ENCODE measurements around the gene ZNF516. TPM values are rescaled to one million over a fixed set of nuclear protein-coding genes. Genes with fewer than 3 reads are reported as not detected.

ZNF516 gene
- total RNA-seq, 1 experiment from 2014 or later: 22.6 TPM

GRCh38 chr18:76499021-76499420 lies 4.0 kb upstream of the ZNF516 start:
- no peaks in the 10 kb centered on the region for H4K20me1 ChIP-seq (ENCODE audit: control insufficient read depth, insufficient read depth, insufficient read length)
- no peaks in the 10 kb centered on the region for H3K4me1 ChIP-seq (ENCODE audit: insufficient read depth, low read length)
- peaks cover 9% of the 10 kb centered on the region for H3K27me3 ChIP-seq (ENCODE audit: insufficient read depth, low read length)
- no peak overlapping the region for H3T11ph ChIP-seq (ENCODE audit: low read length)
- no peak overlapping the region for H3K18ac ChIP-seq (ENCODE audit: insufficient read length, low read depth, low read length)
- H3K4me1 Mint-ChIP-seq: peaks cover 16 to 20% of the 10 kb centered on the region in 2 experiments
- H3K9ac ChIP-seq (ENCODE audit: extremely low read depth, insufficient read length, low read length): no peak overlapping the region
- TF ChIP-seq CTCF (conservative IDR thresholded peaks at IDR 0.05): no peak
- H3K4ac ChIP-seq (ENCODE audit: low read depth, low read length): no peak overlapping the region
- H3K36me3 Mint-ChIP-seq (ENCODE audit: insufficient read depth in 1 of 3, low read depth in 3 of 3): no peaks in the 10 kb centered on the region
- no CpG with 5 or more reads among the region's 8 CpGs for WGBS (ENCODE audit: extremely low coverage, insufficient read length, low lambda C conversion rate)
- no peak overlapping the region for H2AFZ ChIP-seq (ENCODE audit: low read length)
- peaks cover 39% of the 10 kb centered on the region for H3K27me3 Mint-ChIP-seq (ENCODE audit: low read depth)
- no peak overlapping the region for H2BK12ac ChIP-seq (ENCODE audit: insufficient read length, low read depth, low read length)
- peaks cover 0 to 3% of the 10 kb centered on the region in 2 experiments; a peak in 1 of 5 replicates for H3K9me3 Mint-ChIP-seq
- H3K4me2 ChIP-seq (ENCODE audit: insufficient read depth, insufficient read length, low read length): no peak overlapping the region
- H3K79me1 ChIP-seq (ENCODE audit: insufficient read depth, low read depth, low read length, poor library complexity, severe bottlenecking): no peaks in the 10 kb centered on the region
- no peak overlapping the region for H2BK5ac ChIP-seq (ENCODE audit: insufficient read length, low read length)
- H2BK20ac ChIP-seq (ENCODE audit: low read depth, low read length, poor library complexity, severe bottlenecking): no peak overlapping the region
- DNase-seq: no peak
- H3K14ac ChIP-seq (ENCODE audit: insufficient read depth, low read length): no peak overlapping the region
- H3K56ac ChIP-seq (ENCODE audit: insufficient read length, low read depth, low read length): no peak overlapping the region
- no peaks in the 10 kb centered on the region for H3K9me3 ChIP-seq (ENCODE audit: control insufficient read depth, low read depth, low read length)
- H2AK5ac ChIP-seq (ENCODE audit: insufficient read length, low read length): no peak overlapping the region
- no peaks in the 10 kb centered on the region for H3K79me2 ChIP-seq (ENCODE audit: insufficient read depth, low read length)
- no peak overlapping the region for H4K8ac ChIP-seq (replicated peaks; ENCODE audit: insufficient read length, low read depth, low read length)
- H3K27ac ChIP-seq (ENCODE audit: insufficient read length, low read depth, low read length): no peak overlapping the region
- H3K23ac ChIP-seq (ENCODE audit: insufficient read length, low read depth, low read length): no peak overlapping the region
- no peak overlapping the region for H2BK120ac ChIP-seq (ENCODE audit: low read depth, low read length, poor library complexity, severe bottlenecking)
- no peak overlapping the region for H3K4me3 Mint-ChIP-seq
- no peak overlapping the region for H3K27ac Mint-ChIP-seq
- no peak overlapping the region for H2BK15ac ChIP-seq (ENCODE audit: low read depth, low read length)
- peaks cover 13% of the 10 kb centered on the region for H3K23me2 ChIP-seq (ENCODE audit: insufficient read length, low read depth, low read length, poor library complexity, severe bottlenecking)
- H4K5ac ChIP-seq (ENCODE audit: insufficient read length, low read depth, low read length): no peak overlapping the region
- H4K91ac ChIP-seq (ENCODE audit: insufficient read length, low read depth, low read length): no peak overlapping the region

All from H9 (cell line).